Testis (tissue), 3 donors: ENCODE results near the gene CAMK2D. TPM values are rescaled to one million over a fixed set of nuclear protein-coding genes. Genes with fewer than 3 reads are reported as not detected.

Source experiments
- DNase-seq: peaks from one replicate; pipeline ENCODE4 v3.0.0-alpha.2; 2019
- H3K27ac ChIP-seq, 2 donors: fragments of 200-600 bp; sonication (generic); one replicate each; pipeline ENCODE4 v1.5.1; 2019
- H3K27me3 ChIP-seq: fragments of 200-600 bp; sonication (generic); one replicate; pipeline ENCODE4 v1.5.1; 2019
- H3K36me3 ChIP-seq: fragments of 200-600 bp; sonication (generic); one replicate; pipeline ENCODE4 v1.5.1; 2017; ENCODE audit warnings: low read depth; ENCODE audit errors: missing control alignments
- H3K4me1 ChIP-seq: fragments of 200-600 bp; sonication (generic); one replicate; pipeline ENCODE4 v1.5.1; 2019
- H3K4me3 ChIP-seq, 2 donors: fragments of 200-600 bp; sonication (generic); one replicate each; pipeline ENCODE4 v1.5.1; 2017 to 2019
- H3K9me3 ChIP-seq: fragments of 200-600 bp; sonication (generic); one replicate; pipeline ENCODE4 v1.5.1; 2017
- POLR2A ChIP-seq: fragments of 450-650 bp; IDR thresholded peaks from one replicate; pipeline ENCODE4 v1.6.1; 2017; ENCODE audit warnings: antibody characterized with exemption, mild to moderate bottlenecking, moderate library complexity
- WGBS, 2 donors: methylation state at CpG; one replicate each; pipeline ENCODE4 v1.1.5; 2018; 5-methylcytosine and 5-hydroxymethylcytosine counted together
- intact Hi-C: fragments of 100-400 bp; cut with DNase I; formaldehyde crosslinking; loops from one replicate; pipeline ENCODE4 v1.15.1; 2023; ENCODE audit warnings: low total_unique reads
- polyA plus RNA-seq: library from polyadenylated mRNA; stranded (reverse); fragments of 350-450 nt; fragmentation: Illumina TruSeq; extraction: RNeasy Lipid Tissue Mini Kit (QIAGEN cat#74804); gene quantifications from one replicate; pipeline ENCODE4 v1.2.3, GENCODE V29; 2014; ENCODE audit warnings: low read depth, low replicate concordance; ENCODE audit not compliant: insufficient read depth
- total RNA-seq, 2 donors: library from RNA; depleted of rRNA; stranded (reverse); fragments of >200 nt; gene quantifications; one replicate each; pipeline ENCODE4 v1.2.3, GENCODE V29; 2016
- TF ChIP-seq, protein P1 (sequence below), 3 experiments: fragments of 450-650 bp in 2 of 3; fragments of 200-600 bp in 1 of 3; sonication (generic) in 1 of 3; IDR thresholded peaks; one replicate each; pipeline ENCODE4 v1.5.1; 2016 to 2019; ENCODE audit warnings: antibody characterized with exemption in 3 of 3, mild to moderate bottlenecking in 2 of 3, moderate library complexity in 1 of 3

The CAMK2D gene
- total and polyA plus RNA-seq, 3 donors from 2014 or later: 31.2 to 88.1 (median 72.4) TPM

DNA sequence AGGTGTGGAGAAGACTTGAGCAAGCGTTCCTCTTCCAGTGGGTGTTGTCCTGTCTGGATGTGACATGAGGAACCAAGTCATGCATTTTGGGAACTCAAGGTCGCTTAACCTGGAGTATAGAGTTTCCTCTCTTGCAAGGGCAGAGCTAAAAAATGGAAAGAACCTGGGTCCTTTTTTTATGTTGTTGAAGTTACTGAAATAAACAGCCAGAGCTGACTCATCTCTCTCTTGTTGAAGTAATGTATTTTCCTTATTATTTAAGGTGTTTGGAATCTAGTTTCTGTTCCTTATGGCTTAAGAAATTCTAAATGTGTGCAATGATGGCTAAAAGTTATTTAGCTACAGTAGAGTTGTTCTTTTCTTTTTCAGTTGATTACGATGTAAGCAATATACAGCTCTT lies 314.5 kb downstream of the CAMK2D start:
- H3K4me1 ChIP-seq: peaks cover 34% of the 10 kb centered on the region
- H3K9me3 ChIP-seq: no peaks in the 10 kb centered on the region
- H3K36me3 ChIP-seq: no peaks in the 10 kb centered on the region
- intact Hi-C loops: no loop called here
- DNase-seq: no peak
- no peaks in the 10 kb centered on the region for H3K27me3 ChIP-seq
- H3K27ac ChIP-seq: peak overlapping the region; percentile 51 to 53
- WGBS, 2 donors: 84 to 97% methylated on average over 3 of the region's 3 CpGs
- no peak overlapping the region for H3K4me3 ChIP-seq
- TF ChIP-seq, protein P1, sequence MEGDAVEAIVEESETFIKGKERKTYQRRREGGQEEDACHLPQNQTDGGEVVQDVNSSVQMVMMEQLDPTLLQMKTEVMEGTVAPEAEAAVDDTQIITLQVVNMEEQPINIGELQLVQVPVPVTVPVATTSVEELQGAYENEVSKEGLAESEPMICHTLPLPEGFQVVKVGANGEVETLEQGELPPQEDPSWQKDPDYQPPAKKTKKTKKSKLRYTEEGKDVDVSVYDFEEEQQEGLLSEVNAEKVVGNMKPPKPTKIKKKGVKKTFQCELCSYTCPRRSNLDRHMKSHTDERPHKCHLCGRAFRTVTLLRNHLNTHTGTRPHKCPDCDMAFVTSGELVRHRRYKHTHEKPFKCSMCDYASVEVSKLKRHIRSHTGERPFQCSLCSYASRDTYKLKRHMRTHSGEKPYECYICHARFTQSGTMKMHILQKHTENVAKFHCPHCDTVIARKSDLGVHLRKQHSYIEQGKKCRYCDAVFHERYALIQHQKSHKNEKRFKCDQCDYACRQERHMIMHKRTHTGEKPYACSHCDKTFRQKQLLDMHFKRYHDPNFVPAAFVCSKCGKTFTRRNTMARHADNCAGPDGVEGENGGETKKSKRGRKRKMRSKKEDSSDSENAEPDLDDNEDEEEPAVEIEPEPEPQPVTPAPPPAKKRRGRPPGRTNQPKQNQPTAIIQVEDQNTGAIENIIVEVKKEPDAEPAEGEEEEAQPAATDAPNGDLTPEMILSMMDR (IDR thresholded peaks at IDR 0.05): no peak
- no peak for TF ChIP-seq POLR2A

DNA sequence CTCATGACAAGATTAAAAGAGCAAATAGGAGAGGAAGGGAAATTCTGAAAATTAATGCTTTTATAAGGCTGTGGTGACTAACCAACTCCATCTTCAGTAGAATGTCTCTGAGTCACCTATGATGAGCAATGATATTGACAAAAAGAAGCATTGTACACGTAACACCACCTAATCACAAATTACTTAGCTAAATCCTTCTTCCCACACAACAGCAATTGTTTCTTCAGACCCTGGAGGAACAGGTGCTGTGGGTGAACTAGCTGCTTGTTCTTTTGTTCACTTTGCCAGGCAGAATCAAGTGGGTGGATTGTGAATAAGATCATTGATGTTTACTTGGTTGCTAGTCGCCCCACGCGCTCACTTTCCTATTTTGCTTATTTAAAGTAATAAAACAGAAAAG lies 315.5 kb downstream of the CAMK2D start:
- no peak for DNase-seq
- peak overlapping the region in 1 of 2 donors; percentile 18 for H3K27ac ChIP-seq
- H3K9me3 ChIP-seq: no peaks in the 10 kb centered on the region
- TF ChIP-seq POLR2A: no peak
- TF ChIP-seq, protein P1 (IDR thresholded peaks at IDR 0.05): no peak
- H3K27me3 ChIP-seq: no peaks in the 10 kb centered on the region
- no peaks in the 10 kb centered on the region for H3K36me3 ChIP-seq
- H3K4me3 ChIP-seq: no peak overlapping the region
- intact Hi-C loops: no loop called here
- peaks cover 26% of the 10 kb centered on the region for H3K4me1 ChIP-seq
- WGBS, 2 donors: 81% methylated on average over 4 of the region's 4 CpGs

DNA sequence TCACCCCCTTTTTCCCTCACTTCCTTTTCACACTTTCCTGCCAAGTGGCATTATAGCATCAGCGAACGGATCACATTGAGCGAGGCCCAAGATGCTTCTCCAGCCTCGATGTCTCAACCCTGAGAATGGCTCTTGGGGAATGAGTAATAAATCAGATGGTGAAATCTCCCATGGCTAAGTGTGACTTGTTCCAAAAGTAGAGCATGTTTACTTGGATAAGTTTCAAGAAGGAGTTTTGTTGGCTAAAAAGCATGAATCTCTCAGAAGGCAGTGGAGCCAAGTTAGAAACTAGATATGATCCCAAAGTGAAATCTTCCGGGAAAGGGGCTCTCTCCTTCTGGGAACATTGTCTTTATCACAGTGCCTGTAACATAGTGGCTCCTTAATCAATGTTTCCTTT lies 316.3 kb downstream of the CAMK2D start:
- Histone ChIP-seq H3K27ac (peak overlapping the region; percentile 18 to 52), H3K9me3 (no peaks in the 10 kb centered on the region), H3K4me1 (peaks cover 26% of the 10 kb centered on the region), H3K4me3 (no peak overlapping the region), H3K36me3 (no peaks in the 10 kb centered on the region), H3K27me3 (no peaks in the 10 kb centered on the region)
- 34 to 42% methylated on average over 5 of the region's 5 CpGs for WGBS, 2 donors
- intact Hi-C loops: no loop called here
- TF ChIP-seq, protein P1 (IDR thresholded peaks at IDR 0.05): no peak
- TF ChIP-seq POLR2A: no peak
- DNase-seq: peak; percentile 43

DNA sequence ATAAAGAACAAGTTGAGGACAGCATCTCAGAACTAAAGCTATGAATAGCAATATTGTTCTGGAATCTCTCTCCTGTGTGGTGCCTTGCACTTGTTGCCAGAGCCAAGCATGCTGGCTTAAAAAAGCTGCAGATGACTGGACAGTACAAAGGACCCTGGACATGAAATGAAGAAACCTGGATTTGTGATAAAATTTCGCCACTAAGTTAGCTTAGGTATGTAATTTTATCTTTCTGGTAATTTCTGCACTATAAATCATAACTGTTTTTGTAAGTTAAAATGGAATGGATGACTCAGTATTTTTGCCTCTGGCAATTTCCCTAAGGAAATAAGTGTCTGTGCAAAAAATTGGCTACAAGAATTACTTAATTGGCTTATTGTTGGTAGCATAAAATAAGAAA lies 317.2 kb downstream of the CAMK2D start:
- Histone ChIP-seq H3K27ac (peak overlapping the region; percentile 12 to 52), H3K27me3 (no peaks in the 10 kb centered on the region), H3K9me3 (no peaks in the 10 kb centered on the region), H3K36me3 (no peaks in the 10 kb centered on the region), H3K4me1 (peaks cover 26% of the 10 kb centered on the region), H3K4me3 (no peak overlapping the region)
- DNase-seq: peak; percentile 26
- WGBS, 2 donors: 24 to 32% methylated on average over 1 of the region's 1 CpG
- intact Hi-C loops: no loop called here
- TF ChIP-seq, protein P1 (IDR thresholded peaks at IDR 0.05): no peak
- TF ChIP-seq POLR2A: no peak

DNA sequence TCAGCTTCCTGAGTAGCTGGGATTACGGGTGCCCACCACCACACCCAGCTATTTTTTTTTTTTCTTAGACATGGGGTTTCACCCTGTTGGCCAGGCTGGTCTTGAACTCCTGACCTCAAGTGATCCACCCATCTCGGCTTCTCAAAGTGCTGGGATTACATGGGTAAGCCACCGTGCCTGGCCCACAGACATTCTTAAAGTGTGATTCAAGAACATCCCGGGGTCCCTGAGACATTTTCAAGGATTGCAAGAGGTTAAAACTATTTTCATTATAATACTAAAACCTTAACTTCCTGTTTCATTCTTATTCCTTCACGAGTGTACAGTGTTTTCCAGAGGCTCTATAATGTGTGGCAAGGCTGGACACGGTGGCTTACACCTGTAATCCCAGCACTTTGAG lies 318.7 kb downstream of the CAMK2D start:
- 80 to 88% methylated on average over 6 of the region's 6 CpGs for WGBS, 2 donors
- DNase-seq: no peak

More for the DNA sequence above, 318.7 kb downstream of the CAMK2D start:
- no peak overlapping the region for H3K4me3 ChIP-seq
- peaks cover 21% of the 10 kb centered on the region for H3K4me1 ChIP-seq
- intact Hi-C loops: no loop called here
- H3K27ac ChIP-seq: no peak overlapping the region
- no peaks in the 10 kb centered on the region for H3K36me3 ChIP-seq
- no peaks in the 10 kb centered on the region for H3K27me3 ChIP-seq
- TF ChIP-seq, protein P1 (IDR thresholded peaks at IDR 0.05): no peak
- TF ChIP-seq POLR2A: no peak
- no peaks in the 10 kb centered on the region for H3K9me3 ChIP-seq
